SK-N-SH treated with all-trans-retinoic acid at 6 μM for 48 hours (cell line): ENCODE measurements around the gene SDK1.

Experiments used
- ATAC-seq: fragments of 200-7000 bp; cut with Tn5 transposase; 3 replicates; pipeline ENCODE4 v1.9.1; 2020; ENCODE audit warnings: mild to moderate bottlenecking, moderate library complexity
- BACH2 ChIP-seq: fragments of 250-450 bp; sonication (Bioruptor Pico); IDR thresholded peaks from 2 replicates; pipeline ENCODE4 v1.9.0; 2021; ENCODE audit warnings: mild to moderate bottlenecking, borderline replicate concordance
- CREB5 ChIP-seq: fragments of 250-450 bp; sonication (Bioruptor Pico); IDR thresholded peaks from 2 replicates; pipeline ENCODE4 v1.5.1; 2020; ENCODE audit warnings: low read depth, mild to moderate bottlenecking, moderate library complexity
- CSDC2 ChIP-seq: fragments of 250-450 bp; sonication (Bioruptor Pico); IDR thresholded peaks from 2 replicates; pipeline ENCODE4 v1.5.0; 2020; ENCODE audit warnings: mild to moderate bottlenecking, moderate library complexity
- GLIS3 ChIP-seq: fragments of 250-450 bp; sonication (Bioruptor Pico); IDR thresholded peaks from 2 replicates; pipeline ENCODE4 v1.5.0; 2020; ENCODE audit warnings: mild to moderate bottlenecking, moderate library complexity
- ISL1 ChIP-seq: fragments of 250-450 bp; sonication (Bioruptor Pico); IDR thresholded peaks from 2 replicates; pipeline ENCODE4 v2.1.2; 2022; ENCODE audit warnings: mild to moderate bottlenecking, moderate library complexity
- OSR1 ChIP-seq: fragments of 250-450 bp; sonication (Bioruptor Pico); IDR thresholded peaks from 2 replicates; pipeline ENCODE4 v1.8.0; 2022; ENCODE audit warnings: moderate library complexity, mild to moderate bottlenecking, inconsistent platforms
- POU6F1 ChIP-seq: fragments of 250-450 bp; sonication (Bioruptor Pico); IDR thresholded peaks from 2 replicates; pipeline ENCODE4 v1.8.0; 2021; ENCODE audit warnings: low read depth, mild to moderate bottlenecking, moderate library complexity, borderline replicate concordance
- PPARA ChIP-seq: fragments of 250-450 bp; sonication (Bioruptor Pico); IDR thresholded peaks from 2 replicates; pipeline ENCODE4 v1.5.0; 2020; ENCODE audit warnings: mild to moderate bottlenecking, borderline replicate concordance
- RARB ChIP-seq: fragments of 250-450 bp; sonication (Bioruptor Pico); IDR thresholded peaks from 2 replicates; pipeline ENCODE4 v1.8.0; 2021; ENCODE audit warnings: mild to moderate bottlenecking, moderate library complexity
- SNAI2 ChIP-seq: fragments of 250-450 bp; sonication (Bioruptor Pico); IDR thresholded peaks from 2 replicates; pipeline ENCODE4 v1.5.0; 2020; ENCODE audit warnings: mild to moderate bottlenecking, moderate library complexity
- TCF4 ChIP-seq: fragments of 250-450 bp; sonication (Bioruptor Pico); IDR thresholded peaks from 2 replicates; pipeline ENCODE4 v1.8.0; 2021; ENCODE audit warnings: mild to moderate bottlenecking, moderate library complexity, borderline replicate concordance
- TOX ChIP-seq: fragments of 250-450 bp; sonication (Bioruptor Pico); IDR thresholded peaks from 2 replicates; pipeline ENCODE4 v1.8.0; 2021; ENCODE audit warnings: mild to moderate bottlenecking, moderate library complexity, borderline replicate concordance
- TSHZ2 ChIP-seq: fragments of 250-450 bp; sonication (Bioruptor Pico); IDR thresholded peaks from 2 replicates; pipeline ENCODE4 v1.5.0; 2020; ENCODE audit warnings: mild to moderate bottlenecking, moderate library complexity
- ZC3H10 ChIP-seq: fragments of 250-450 bp; sonication (Bioruptor Pico); IDR thresholded peaks from 2 replicates; pipeline ENCODE4 v1.5.1; 2021; ENCODE audit warnings: mild to moderate bottlenecking, moderate library complexity
- ZFP3 ChIP-seq: fragments of 250-450 bp; sonication (Bioruptor Pico); IDR thresholded peaks from 2 replicates; pipeline ENCODE4 v1.5.0; 2020; ENCODE audit warnings: mild to moderate bottlenecking, moderate library complexity
- ZNF565 ChIP-seq: fragments of 450-650 bp; formaldehyde crosslinking; conservative IDR thresholded peaks from 2 replicates; pipeline ENCODE4 v1.5.0; 2020; ENCODE audit warnings: low read depth, mild to moderate bottlenecking, moderate library complexity
- ZNF70 ChIP-seq: fragments of 450-650 bp; formaldehyde crosslinking; IDR thresholded peaks from 2 replicates; pipeline ENCODE4 v1.5.0; 2020; ENCODE audit warnings: mild to moderate bottlenecking, moderate library complexity
- ZNF8 ChIP-seq: fragments of 450-650 bp; formaldehyde crosslinking; IDR thresholded peaks from 2 replicates; pipeline ENCODE4 v1.5.0; 2020; ENCODE audit warnings: mild to moderate bottlenecking, moderate library complexity
- TF ChIP-seq, protein P1 (sequence below): fragments of 250-450 bp; sonication (Bioruptor Pico); IDR thresholded peaks from 2 replicates; pipeline ENCODE4 v1.5.1; 2021; ENCODE audit warnings: mild to moderate bottlenecking, moderate library complexity

Gene SDK1

GRCh38 chr7:3981281-3981680 lies 680.2 kb downstream of the SDK1 start:
- TF ChIP-seq RARB (CRISPR knock-in tag), result no peak
- TF ChIP-seq ISL1 (CRISPR knock-in tag), result peak; percentile 22; the same call in 1 of the 2 replicates
- no peak for TF ChIP-seq POU6F1 (CRISPR knock-in tag)
- no peak for TF ChIP-seq ZNF565
- no peak for ATAC-seq

DNA sequence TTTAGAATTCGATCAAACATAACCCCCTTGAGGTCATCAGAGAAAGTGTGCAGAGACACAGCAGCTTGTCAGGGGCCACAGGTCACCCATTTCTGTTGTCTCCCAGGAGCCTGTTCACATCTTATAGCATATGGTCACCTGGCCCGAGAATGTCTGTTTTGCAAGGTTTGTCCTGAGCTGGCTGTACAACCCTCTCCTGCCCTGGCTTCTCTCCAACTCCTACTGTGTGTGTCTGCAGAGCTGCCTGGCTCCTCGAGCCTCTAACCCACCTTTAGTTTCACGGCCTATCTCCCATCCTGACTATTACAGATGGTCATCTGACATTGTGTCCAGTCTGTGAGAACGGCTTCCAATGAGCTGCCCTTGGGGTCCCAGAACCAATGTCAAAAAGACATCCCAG lies 683.4 kb downstream of the SDK1 start:
- TF ChIP-seq BACH2 (CRISPR knock-in tag) (no peak), ZNF565 (no peak), TSHZ2 (CRISPR knock-in tag) (no peak), TCF4 (CRISPR knock-in tag) (no peak), ZNF70 (no peak), POU6F1 (CRISPR knock-in tag) (no peak), CREB5 (CRISPR knock-in tag) (no peak), TOX (no peak), ZNF8 (CRISPR knock-in tag) (no peak), SNAI2 (CRISPR knock-in tag) (no peak), RARB (CRISPR knock-in tag) (no peak)
- TF ChIP-seq, protein P1, sequence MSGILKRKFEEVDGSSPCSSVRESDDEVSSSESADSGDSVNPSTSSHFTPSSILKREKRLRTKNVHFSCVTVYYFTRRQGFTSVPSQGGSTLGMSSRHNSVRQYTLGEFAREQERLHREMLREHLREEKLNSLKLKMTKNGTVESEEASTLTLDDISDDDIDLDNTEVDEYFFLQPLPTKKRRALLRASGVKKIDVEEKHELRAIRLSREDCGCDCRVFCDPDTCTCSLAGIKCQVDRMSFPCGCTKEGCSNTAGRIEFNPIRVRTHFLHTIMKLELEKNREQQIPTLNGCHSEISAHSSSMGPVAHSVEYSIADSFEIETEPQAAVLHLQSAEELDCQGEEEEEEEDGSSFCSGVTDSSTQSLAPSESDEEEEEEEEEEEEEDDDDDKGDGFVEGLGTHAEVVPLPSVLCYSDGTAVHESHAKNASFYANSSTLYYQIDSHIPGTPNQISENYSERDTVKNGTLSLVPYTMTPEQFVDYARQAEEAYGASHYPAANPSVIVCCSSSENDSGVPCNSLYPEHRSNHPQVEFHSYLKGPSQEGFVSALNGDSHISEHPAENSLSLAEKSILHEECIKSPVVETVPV, result no peak
- no peak for ATAC-seq

- ATAC-seq, result no peak
- TF ChIP-seq GLIS3 (CRISPR knock-in tag) (no peak), ZFP3 (CRISPR knock-in tag) (no peak), POU6F1 (CRISPR knock-in tag) (no peak), CSDC2 (CRISPR knock-in tag) (no peak), ZC3H10 (CRISPR knock-in tag) (no peak)
Observed at GRCh38 chr7:3986927-3987326, 685.9 kb downstream of the SDK1 start.

DNA sequence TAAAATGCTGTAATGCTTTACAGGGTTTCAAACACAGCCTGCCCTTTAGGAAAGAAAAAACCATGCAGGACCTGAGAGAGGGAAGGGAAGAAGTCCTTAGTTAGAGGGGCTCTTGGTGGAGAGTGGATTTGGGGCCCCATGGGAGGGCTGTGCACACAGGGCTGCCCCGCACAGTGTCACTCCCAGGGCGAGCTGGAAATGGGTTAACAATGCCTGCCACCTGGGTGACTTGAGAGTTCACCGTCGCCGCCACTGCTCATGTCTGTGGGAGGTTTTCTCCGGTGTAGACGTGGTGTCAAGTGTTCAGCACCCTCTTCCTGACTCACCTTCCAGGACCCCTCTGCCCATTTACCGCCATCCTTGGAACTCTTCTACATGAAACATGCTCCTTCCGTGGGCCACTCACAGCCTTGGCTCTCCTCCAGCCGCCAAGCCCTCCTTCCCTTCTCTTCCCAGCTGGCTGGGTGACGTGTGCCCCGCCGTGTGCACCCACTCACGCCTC lies 686.4 kb downstream of the SDK1 start:
- TF ChIP-seq TCF4 (CRISPR knock-in tag), result no peak
- no peak for TF ChIP-seq POU6F1 (CRISPR knock-in tag)
- no peak for TF ChIP-seq OSR1
- TF ChIP-seq PPARA (CRISPR knock-in tag), result no peak

More for the DNA sequence above, 686.4 kb downstream of the SDK1 start:
- no peak for ATAC-seq
